AG04450 (cell line): ENCODE data around the gene ACVR2A. TPM values are rescaled to one million over a fixed set of nuclear protein-coding genes. Genes with fewer than 3 reads are reported as not detected.

Source experiments
- CTCF ChIA-PET: fragments of 300-600, 350-600 bp; formaldehyde crosslinking; extraction: SDS; loops from one replicate; lab custom pipeline; 2022; ENCODE audit warnings: antibody characterized with exemption, inconsistent platforms; lab: Charles Lee
- POLR2A ChIA-PET: fragments of 350-600 bp; formaldehyde crosslinking; extraction: SDS; loops from one replicate; lab custom pipeline; 2021; ENCODE audit warnings: antibody characterized with exemption, inconsistent platforms; lab: Yijun Ruan, JAX
- DNase-seq: peaks from one replicate; pipeline ENCODE4 v3.0.0-alpha.2; 2011; ENCODE audit warnings: low read depth, low spot score
- H3K27ac ChIP-seq: one replicate; pipeline ENCODE4 v1.5.1; 2012; ENCODE audit warnings: low read depth, low read length, control low read depth
- H3K27me3 ChIP-seq: one replicate; pipeline ENCODE4 v1.6.0; 2012; ENCODE audit warnings: low read length; ENCODE audit not compliant: control insufficient read depth, insufficient read depth
- H3K4me3 ChIP-seq: 2 replicates; pipeline ENCODE4 v1.5.1; 2011; ENCODE audit warnings: mild to moderate bottlenecking, low read depth, low read length, control low read depth
- H3K9me3 ChIP-seq: 2 replicates; pipeline ENCODE4 v1.5.1; 2012; ENCODE audit warnings: low read length; ENCODE audit not compliant: control insufficient read depth, insufficient read depth
- polyA plus RNA-seq: library from polyadenylated mRNA; depleted of rRNA; stranded (reverse); fragments of >200 nt; gene quantifications from 2 replicates; pipeline ENCODE4 v1.2.3, GENCODE V29; 2011
- TF ChIP-seq, protein P1 (sequence below): IDR thresholded peaks from 2 replicates; pipeline ENCODE4 v1.5.1; 2011; ENCODE audit warnings: low read depth, low read length, control low read depth, inconsistent platforms

ACVR2A gene
- polyA plus RNA-seq, 1 experiment = 5.1 TPM

DNA sequence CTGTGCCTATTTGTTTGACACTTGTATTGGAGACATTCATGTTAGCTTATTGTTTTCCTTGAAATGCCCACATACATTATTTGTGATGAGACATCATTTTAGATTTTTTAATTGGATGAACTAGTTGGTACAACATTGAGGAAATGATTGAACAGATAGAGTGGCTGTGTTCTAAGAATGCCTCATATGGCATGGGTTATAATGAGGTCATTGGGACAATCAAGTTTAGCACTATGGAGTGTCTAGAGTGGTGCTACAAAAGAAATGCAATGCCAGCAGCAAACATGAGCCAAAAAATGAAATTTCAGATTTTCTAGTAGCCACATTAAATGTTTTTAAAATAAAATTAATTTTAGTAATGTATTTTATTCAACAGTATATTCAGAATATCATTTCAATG lies 28.1 kb downstream of the ACVR2A start:
- Histone ChIP-seq H3K9me3 (no peaks in the 10 kb centered on the region), H3K27ac (no peak overlapping the region), H3K27me3 (no peaks in the 10 kb centered on the region), H3K4me3 (no peak overlapping the region)
- no peak for DNase-seq
- ChIA-PET CTCF (no interaction called here), POLR2A (no interaction called here)
- TF ChIP-seq, protein P1, sequence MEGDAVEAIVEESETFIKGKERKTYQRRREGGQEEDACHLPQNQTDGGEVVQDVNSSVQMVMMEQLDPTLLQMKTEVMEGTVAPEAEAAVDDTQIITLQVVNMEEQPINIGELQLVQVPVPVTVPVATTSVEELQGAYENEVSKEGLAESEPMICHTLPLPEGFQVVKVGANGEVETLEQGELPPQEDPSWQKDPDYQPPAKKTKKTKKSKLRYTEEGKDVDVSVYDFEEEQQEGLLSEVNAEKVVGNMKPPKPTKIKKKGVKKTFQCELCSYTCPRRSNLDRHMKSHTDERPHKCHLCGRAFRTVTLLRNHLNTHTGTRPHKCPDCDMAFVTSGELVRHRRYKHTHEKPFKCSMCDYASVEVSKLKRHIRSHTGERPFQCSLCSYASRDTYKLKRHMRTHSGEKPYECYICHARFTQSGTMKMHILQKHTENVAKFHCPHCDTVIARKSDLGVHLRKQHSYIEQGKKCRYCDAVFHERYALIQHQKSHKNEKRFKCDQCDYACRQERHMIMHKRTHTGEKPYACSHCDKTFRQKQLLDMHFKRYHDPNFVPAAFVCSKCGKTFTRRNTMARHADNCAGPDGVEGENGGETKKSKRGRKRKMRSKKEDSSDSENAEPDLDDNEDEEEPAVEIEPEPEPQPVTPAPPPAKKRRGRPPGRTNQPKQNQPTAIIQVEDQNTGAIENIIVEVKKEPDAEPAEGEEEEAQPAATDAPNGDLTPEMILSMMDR = no peak

DNA sequence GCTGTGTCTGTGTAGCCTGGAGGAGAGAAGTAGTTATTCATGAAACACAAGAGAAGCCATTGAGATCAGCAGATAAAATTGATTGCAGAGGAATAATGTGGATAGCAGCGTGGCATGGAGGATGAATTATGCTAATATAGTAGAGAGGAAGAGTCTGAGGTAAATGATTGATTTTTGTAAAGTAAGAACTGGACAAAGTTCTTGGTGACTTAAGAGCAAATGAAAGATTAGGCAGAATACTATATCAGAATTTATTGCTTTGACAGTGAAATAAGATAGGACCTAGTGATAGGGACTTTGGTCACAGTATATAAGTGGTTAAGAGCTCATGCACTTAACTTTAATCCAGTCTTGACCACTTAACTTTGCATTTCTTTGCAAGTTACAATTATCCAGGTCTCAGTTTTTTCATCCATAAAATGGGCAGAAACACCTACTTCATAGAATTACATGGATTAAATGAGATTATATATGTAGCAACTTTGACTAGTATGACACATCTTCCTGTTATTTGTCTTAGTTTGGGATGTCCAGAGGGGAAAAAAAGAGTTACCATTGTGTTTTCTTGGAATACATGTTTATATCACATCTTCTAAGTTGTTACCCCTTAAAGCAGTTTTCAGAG lies 29.1 kb downstream of the ACVR2A start:
- Histone ChIP-seq H3K4me3 (no peak overlapping the region), H3K27ac (no peak overlapping the region), H3K27me3 (no peaks in the 10 kb centered on the region), H3K9me3 (no peaks in the 10 kb centered on the region)
- DNase-seq = no peak
- TF ChIP-seq, protein P1 = no peak
- ChIA-PET CTCF (no interaction called here), POLR2A (no interaction called here)

DNA sequence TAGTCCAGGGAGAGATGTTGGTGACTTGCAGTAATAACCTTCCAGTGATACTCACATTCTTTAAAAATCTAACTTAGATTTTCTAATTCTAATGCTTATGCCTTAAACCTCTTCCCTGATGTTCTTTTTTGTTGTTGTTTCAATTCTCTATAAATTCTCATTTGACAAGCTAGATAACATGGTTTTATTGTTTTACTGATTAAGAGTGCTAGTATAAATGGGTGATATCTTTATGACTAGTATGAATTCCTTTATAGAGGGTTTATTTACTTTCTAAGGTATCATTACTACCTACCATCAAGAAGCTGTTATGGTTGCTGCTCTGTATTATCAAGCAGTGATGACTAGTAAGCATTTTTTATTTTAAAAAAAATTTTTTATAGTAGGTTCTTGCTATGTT lies 35.0 kb downstream of the ACVR2A start:
- POLR2A ChIA-PET = no interaction called here
- CTCF ChIA-PET = interaction anchor here (1.3 kb wide), 1 partner anchor 19 kb away, joined by 3 read pairs; no protein-coding TSS in a partner anchor
- H3K9me3 ChIP-seq = no peaks in the 10 kb centered on the region
- no peak overlapping the region for H3K27ac ChIP-seq
- H3K27me3 ChIP-seq = no peaks in the 10 kb centered on the region
- no peak overlapping the region for H3K4me3 ChIP-seq
- TF ChIP-seq, protein P1 = no peak
- DNase-seq = no peak

DNA sequence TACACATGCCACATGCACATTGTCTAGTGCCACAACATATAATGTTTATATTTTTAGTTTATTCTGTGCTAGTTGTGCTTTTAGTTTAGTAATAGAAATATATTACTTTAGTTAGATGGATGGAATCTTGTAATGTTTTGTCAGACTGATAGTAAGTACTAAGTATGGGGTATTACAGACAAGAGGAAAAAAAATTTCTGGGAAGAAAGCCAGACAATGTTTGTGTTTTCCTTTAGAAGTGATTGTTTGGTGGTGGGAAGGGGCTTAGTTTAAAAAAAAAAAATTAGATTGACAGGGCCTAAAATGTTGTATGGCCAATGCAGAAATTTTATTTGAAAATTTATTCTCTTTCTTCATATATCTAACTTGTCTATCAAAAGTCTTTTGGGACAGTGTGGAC lies 37.8 kb downstream of the ACVR2A start:
- TF ChIP-seq, protein P1 = no peak

DNA sequence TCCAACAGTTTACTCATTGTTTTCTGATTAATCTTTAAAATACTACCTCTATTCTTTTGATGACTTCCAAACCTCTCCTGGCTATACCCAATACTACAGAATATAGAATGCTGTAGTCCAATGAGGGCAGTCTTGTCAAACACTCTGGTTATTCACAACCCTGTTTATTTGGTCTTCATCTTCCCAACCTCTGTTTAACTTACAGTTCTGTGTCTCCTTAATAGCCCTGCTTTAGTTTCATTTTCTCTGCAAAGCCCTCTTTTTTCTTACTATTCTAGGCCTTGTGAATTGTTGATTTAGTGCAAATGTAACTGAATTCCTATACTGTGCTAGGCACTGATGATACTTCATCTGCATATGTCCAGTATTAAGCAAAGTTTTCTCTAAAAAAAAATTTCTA lies 40.0 kb downstream of the ACVR2A start:
- no peak overlapping the region for H3K4me3 ChIP-seq
- TF ChIP-seq, protein P1 = no peak
- H3K27ac ChIP-seq = no peak overlapping the region
- POLR2A ChIA-PET = no interaction called here
- no peak for DNase-seq
- H3K27me3 ChIP-seq = no peaks in the 10 kb centered on the region
- no peaks in the 10 kb centered on the region for H3K9me3 ChIP-seq
- CTCF ChIA-PET = interaction anchor here (4.3 kb wide), 1 partner anchor 26 kb away, joined by 13 read pairs; no protein-coding TSS in a partner anchor

More for the DNA sequence above, 37.8 kb downstream of the ACVR2A start:
- no peak overlapping the region for H3K27ac ChIP-seq
- ChIA-PET POLR2A (no interaction called here), CTCF (no interaction called here)
- H3K4me3 ChIP-seq = no peak overlapping the region
- no peaks in the 10 kb centered on the region for H3K27me3 ChIP-seq
- no peaks in the 10 kb centered on the region for H3K9me3 ChIP-seq
- no peak for DNase-seq
